ENCODE results near the gene TARBP1.
A peak's percentile ranks its signal among the peaks of the same experiment; 100 is the strongest.
"Not testable (repeated sequence)": the region's sequence is repeated elsewhere in the genome, so short reads cannot be mapped to it uniquely, and the experiment has no call there.

TARBP1 gene, protein sequence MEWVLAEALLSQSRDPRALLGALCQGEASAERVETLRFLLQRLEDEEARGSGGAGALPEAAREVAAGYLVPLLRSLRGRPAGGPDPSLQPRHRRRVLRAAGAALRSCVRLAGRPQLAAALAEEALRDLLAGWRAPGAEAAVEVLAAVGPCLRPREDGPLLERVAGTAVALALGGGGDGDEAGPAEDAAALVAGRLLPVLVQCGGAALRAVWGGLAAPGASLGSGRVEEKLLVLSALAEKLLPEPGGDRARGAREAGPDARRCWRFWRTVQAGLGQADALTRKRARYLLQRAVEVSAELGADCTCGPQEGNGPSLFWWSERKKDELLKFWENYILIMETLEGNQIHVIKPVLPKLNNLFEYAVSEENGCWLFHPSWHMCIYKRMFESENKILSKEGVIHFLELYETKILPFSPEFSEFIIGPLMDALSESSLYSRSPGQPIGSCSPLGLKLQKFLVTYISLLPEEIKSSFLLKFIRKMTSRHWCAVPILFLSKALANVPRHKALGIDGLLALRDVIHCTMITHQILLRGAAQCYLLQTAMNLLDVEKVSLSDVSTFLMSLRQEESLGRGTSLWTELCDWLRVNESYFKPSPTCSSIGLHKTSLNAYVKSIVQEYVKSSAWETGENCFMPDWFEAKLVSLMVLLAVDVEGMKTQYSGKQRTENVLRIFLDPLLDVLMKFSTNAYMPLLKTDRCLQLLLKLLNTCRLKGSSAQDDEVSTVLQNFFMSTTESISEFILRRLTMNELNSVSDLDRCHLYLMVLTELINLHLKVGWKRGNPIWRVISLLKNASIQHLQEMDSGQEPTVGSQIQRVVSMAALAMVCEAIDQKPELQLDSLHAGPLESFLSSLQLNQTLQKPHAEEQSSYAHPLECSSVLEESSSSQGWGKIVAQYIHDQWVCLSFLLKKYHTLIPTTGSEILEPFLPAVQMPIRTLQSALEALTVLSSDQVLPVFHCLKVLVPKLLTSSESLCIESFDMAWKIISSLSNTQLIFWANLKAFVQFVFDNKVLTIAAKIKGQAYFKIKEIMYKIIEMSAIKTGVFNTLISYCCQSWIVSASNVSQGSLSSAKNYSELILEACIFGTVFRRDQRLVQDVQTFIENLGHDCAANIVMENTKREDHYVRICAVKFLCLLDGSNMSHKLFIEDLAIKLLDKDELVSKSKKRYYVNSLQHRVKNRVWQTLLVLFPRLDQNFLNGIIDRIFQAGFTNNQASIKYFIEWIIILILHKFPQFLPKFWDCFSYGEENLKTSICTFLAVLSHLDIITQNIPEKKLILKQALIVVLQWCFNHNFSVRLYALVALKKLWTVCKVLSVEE (N-terminal part only)

DNA sequence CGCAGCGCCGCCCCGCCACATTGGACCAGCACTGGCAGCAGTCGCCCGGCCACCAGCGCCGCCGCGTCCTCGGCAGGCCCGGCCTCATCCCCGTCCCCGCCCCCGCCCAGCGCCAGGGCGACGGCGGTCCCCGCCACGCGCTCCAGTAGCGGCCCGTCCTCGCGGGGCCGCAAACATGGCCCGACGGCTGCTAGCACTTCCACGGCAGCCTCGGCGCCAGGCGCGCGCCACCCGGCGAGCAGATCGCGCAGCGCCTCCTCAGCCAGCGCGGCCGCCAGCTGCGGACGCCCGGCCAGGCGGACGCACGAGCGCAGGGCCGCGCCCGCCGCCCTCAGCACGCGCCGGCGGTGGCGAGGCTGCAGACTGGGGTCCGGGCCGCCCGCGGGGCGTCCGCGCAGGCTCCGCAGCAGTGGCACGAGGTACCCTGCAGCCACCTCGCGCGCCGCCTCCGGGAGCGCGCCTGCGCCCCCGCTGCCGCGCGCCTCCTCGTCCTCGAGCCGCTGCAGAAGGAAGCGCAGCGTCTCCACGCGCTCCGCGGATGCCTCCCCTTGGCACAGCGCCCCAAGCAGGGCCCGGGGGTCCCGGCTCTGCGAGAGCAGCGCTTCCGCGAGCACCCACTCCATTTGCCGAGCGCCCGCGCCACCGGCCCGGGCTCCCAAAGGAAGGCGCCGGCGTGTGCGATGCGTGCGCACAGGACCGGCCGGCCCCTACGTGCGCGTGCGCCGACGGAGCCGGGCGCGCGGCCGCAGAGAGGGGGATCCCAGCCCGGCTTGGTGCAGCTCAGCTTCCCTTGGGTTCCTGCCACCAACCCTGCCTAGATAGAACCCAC is at the start of gene TARBP1:
Gene TARBP1, minus strand, starts transcription at position 699 of the 829 bp plus-strand sequence. Its CDS starts 76 bp downstream, at position 623.
- DNase-seq (ENCODE audit: low read depth in 2 of 2) = peak; percentile 57 to 62

DNA sequence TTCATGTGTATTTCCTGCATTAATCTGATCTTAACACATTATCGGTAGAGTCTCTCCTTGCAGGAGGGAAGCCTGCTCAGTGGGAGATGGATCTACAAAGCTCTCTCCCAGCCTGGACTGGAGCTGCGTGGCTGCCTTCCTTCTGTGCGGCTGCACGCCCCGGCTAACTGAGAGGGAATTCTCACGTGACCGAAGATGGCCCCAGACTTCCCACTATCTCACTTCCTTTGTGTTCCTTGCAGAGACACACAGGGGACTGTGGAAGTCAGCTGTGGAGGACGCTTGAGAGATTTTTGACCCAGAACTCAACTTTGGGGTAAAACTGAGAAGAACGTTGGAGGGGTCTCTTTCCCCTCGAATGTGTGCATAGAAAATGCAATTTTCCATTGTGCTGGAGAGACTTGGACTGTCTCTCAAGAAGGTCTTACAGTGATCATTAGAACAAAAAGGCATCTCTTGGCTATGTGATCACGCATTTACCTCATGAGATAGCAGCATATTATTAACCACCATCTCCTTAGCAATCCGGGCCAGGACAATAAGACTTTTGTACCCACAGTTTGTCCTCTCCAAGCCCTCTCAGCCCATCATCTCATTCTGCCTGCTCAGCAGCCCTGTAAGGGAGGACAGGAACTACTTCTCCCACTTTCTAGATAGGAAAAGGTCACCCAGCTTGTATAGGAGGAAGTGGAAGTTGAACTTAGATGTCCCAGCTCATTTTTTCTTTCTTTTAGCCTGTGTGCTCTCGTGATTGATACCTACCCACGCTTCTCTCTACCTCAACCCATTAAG is 49.3 kb upstream of the TARBP1 start:
- DNase-seq (ENCODE audit: low read depth in 2 of 2) = no peak

DNA sequence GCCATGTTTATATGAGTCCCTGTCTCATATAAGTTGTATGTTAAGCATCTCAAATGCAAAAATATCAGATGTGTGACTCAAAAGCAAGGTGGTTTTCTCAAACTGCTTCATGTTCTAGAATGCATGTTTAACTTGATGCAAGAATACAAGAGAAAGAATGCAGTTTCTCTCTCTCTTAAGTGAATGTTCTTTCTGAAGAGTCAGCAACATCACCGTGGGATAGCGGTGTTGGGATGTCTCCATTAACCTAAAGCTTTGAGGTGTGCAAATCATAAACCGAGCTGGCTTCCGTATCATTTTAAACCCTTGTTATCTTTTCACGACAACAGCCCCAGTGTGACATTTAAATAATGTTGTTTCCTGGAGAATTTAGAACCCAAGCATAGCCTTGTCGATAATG is 48.4 kb upstream of the TARBP1 start:
- no peak for DNase-seq (ENCODE audit: low read depth in 2 of 2)

DNA sequence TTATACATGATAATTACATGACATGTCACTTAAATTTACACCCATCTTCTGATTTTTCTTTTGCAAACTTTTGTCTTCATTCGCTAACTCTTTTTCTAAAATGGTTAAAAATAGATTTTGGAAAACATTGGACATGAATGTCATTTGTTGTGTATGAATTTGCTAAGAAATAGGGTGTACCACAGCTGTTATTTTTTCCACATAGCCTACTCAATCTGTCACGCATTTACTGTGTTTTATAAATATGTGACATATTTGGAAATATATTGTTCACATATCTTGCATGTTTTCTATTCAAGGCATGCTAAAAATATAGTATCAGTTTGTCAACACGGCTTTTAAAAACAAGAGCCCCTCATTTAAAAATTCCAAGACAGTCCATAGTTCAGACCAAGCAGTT is 47.9 kb upstream of the TARBP1 start:
- no peak for DNase-seq (ENCODE audit: low read depth in 2 of 2)

DNA sequence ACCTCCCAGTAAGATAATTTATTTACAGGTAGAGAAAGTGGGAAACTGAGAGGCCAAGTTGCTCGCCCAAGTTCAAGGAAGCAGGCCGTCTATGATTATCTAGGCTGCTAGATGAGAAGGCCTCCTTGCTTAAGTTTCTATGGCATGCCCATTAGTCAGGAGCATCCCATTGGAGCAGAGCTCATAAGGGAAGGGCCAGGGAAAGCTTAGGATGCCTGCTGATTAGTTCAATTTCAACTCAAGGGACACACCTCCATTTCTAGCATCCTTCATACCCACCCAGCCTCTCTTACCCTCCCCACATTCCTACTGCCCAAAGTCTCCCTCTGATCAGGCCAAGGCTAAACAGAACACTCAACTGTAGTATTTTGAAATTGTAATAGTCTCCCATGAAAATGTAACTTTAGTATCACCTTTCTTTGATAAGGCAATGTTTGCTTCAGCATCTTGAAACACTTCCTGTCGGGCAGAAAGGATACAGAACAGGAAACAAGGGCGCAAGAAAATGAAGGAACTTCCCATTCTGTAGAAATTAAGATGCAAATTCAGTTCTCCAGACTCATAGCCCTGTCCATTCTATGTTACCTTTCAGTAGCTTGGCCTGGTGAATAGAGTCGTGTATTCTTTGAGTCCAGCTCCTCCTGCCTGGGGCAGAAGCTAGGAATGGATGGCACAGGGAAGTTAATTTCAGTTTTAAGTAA is 46.3 kb upstream of the TARBP1 start:
- no peak for DNase-seq (ENCODE audit: low read depth in 2 of 2)

DNA sequence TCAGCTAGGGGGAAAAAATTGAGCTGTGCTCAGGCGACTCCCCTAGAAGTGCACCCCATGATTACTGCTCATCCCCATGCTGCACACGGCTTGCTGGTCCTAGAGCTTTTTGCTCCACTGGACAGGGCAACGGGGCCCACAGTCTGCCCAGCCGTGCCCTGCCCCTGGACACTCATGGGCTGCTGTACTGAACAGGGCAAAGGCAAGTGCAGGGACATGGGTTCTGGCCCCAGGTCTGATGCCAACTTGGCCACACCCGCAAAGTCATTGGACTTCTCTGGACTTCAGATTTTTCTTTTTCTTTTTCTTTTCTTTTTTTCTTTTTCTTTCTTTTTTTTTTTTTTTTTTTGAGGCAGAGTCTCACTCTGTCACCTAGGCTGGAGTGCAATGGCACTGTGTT is 42.9 kb upstream of the TARBP1 start:
- no peak for DNase-seq (ENCODE audit: low read depth in 2 of 2)

DNA sequence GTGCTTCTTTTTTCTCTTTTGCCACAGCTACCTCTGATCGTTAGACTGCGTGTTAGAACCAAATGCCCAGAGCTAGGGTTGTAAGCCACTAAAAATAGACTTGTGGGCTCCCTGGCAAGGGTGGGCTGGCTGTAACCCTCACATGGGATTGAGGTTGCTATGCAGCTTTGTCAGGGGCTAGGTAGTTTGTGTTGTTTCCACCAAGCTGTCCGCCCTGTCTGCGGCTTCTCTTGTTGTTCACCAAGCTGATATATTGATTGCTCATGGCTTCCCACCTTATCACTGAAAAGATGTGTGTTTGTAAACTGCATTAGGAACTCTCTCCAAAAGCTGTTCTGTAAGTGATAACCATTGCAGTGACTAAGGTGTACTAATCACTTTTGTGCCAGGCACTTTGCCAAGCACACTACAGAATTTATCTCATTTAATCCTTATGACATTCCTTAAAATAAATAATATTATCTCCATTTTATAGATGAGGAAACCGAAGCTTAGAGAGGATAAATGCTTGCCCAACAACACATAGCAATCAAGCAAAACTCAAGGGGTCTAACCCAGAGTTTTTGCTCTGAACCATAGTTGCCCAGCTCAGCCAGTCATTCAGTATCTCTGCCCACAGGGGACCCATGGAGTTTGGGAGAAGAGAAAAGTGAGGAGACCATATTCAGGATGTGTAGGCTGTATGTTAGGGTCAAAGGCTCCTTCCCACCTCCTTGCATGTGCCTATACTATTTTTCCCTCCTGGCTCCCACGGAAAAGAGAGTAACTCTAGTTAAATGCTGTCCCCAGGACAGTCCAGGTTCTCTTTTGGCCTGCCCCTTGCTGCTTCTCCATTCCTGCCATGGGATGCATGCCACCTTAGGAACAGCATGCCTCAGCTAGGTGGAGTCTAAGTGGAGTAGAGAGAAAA is 42.2 kb upstream of the TARBP1 start:
- DNase-seq (ENCODE audit: low read depth in 2 of 2) = no peak

- no peak for DNase-seq (ENCODE audit: low read depth in 2 of 2)
These were observed 40.5 kb upstream of the TARBP1 start for GRCh38 chr1:234519506-234519905.

DNA sequence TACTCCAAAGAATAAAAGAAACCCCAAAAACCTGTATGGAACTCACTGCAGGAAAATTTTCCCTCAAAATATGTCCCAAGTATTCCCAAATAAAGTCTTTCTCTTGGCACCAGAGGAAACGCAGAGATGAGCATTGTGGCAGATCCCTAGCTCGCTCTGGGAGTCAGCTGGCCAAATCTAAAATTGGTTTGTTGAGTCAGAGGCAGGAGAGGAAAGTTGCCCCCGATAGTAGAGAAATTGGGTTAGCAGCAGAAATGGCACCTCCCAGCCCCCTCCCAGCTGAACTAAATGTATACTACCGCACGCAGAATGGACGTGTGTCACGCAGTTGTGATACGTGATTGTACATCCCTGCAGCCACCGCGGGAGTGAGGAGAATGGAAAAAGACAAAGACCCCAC is 39.9 kb upstream of the TARBP1 start:
- DNase-seq (ENCODE audit: low read depth in 2 of 2) = no peak

- not testable (repeated sequence) for DNase-seq (ENCODE audit: low read depth in 2 of 2)
These were observed 39.1 kb upstream of the TARBP1 start for GRCh38 chr1:234518086-234518485.

DNA sequence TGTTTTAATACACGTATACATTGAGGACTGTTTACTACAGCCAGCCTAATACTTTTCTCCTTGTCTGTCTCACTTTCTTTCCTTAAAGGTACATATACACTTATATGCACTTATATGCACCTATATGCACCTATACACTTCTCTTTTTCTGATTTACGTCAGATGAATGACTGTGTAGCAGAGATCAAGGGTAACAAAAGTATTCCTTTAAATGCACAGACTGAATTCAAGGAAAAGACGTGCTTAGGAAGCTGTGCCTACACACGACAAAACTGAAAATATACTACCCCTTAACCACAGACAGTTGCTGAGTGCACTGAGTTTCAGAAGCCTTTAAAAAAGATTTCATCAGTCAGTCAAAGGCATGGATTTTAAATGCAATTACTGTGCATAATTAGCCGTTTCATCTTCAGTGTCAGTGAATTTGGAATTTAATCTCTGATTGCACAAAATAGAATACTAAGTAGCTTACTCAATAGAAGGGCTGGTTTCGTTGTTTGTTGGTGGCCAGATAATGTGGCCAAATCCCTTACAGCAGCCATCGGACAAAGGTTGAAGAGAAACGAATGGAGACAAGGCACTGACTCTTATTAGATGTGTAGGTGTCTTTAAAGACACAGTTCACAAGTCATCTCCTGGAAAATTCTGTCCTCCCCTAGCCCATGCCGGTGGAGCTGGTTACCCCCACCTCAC is 38.3 kb upstream of the TARBP1 start:
- no peak for DNase-seq (ENCODE audit: low read depth in 2 of 2)

GRCh38 chr1:234515821-234516241 is 36.9 kb upstream of the TARBP1 start:
- DNase-seq (ENCODE audit: low read depth in 2 of 2) = no peak

DNA sequence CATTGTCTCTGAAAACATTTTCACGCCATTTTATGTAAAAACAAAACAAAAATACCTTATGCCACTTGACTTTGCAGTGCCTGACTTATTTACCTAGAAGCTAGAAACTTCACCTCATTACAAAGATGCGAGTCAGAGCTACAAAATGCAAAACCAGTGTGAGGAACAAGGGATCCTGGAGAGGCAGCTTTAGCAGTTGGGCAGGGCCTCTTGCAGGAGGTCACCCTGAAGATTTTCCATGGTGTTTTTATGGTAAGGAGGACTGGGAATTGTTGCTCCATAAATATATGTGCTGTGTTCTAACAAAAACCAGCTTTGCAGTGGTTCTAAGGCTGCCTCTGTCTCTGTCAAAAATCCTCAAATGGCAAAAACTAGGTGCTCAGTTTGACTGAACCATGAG is 36.4 kb upstream of the TARBP1 start:
- DNase-seq (ENCODE audit: low read depth in 2 of 2) = no peak

GRCh38 chr1:234512451-234512861 is 33.5 kb upstream of the TARBP1 start:
- DNase-seq (ENCODE audit: low read depth in 2 of 2) = no peak

DNA sequence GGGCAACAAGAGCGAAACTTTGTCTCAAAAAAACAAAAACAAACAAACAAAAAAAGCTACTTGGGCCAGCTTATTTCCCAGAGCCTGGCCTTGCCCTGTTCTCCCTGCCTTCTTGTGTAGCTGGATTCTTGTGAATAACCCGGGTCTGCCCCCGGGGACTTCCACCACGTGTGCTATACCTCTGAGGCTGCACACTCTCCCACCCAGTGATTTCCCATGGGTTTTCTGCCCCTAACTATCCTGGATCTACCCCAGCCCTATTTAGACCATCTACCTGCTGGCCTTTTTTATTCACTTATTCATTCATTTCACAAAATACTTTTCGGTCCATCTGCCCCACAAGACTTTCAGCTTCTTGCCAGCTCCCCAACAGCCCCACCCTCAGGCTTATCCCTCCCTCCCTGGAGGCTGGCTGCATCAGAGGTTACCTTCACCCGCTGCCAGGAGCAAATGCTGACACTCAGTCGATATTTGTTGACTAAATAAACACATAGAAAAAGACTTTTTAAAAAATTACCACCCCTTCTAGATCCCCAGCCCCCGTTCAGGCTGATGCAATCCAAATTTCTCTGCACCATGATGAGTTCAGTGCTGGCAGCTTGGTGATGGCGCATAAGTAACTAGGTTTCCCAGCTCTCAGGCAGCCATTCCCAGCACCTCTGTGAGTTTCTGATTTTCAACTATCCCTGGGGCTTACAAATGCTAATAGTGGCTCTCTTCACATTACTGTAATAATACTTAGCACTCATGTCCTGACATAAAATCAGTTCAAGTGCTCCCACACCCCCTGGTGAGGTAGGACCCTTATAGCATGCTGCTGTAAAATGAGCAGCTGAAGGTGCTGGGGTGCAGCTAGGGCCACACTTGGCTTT is 30.7 kb upstream of the TARBP1 start:
- no peak for DNase-seq (ENCODE audit: low read depth in 2 of 2)

DNA sequence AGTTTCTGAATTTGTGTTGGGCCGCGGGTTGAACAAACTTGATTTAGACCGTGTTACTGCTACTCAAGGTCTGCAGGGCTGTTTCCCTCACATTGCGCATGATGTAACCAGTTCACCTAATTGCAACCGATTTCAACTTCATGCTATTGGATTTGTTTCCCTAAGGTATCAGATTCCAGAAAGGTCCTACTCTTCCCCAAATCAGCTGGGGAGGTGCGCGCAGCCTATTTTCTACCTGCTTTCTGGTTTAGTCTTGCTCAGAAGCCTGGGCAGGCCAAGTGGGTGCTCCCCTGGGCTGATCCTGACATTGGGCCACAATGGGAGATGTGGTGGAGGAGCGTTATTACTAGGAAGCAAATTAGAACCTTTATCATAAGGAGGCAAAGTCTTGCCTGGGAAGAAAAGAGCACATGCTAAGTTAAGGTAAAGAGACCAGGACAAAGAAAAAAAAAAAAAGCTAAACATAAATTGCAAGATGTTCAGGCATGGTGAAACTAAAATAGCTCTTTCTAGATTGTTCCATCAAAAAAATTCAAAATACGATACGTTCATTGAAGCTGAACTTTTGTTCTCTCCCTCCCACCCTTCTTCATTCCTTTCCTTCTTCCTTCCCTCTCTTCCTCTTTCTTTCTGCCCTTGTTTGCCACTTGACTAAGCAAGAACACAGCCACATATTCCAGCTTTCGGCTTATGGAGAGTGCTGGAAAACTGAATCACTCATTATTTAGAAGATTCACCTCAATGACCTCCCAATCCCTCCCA is 28.8 kb upstream of the TARBP1 start:
- no peak for DNase-seq (ENCODE audit: low read depth in 2 of 2)

Measured in stimulated activated CD4-positive, alpha-beta T cell treated with anti-CD3 and anti-CD28 coated beads, Interleukin-12 subunit alpha, Interleukin-12 subunit beta, amount 100 ng/mL, for 24 hours (primary cell).